ENCODE measurements around the gene MYB.
"Not testable (repeated sequence)": the region's sequence is repeated elsewhere in the genome, so short reads cannot be mapped to it uniquely, and the experiment has no call there.

The MYB gene

DNA sequence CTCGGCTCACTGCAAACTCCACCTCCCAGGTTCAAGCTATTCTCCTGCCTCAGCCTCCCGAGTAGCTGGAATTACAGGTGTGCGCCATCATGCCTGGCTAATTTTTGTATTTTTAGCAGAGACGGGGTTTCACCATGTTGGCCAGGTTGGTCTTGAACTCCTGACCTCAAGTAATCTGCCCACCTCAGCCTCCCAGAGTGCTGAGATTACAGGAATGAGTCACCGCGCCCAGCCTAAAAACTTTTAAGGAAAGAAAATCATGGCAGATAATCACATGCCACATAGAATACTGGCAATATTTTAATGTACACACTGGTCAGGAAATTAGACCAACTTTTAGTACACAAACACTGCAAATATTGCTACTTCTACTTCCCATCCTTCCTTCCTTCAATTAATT lies 16.7 kb upstream of the MYB start:
- DNase-seq (ENCODE audit: low read depth) = not testable (repeated sequence)

DNA sequence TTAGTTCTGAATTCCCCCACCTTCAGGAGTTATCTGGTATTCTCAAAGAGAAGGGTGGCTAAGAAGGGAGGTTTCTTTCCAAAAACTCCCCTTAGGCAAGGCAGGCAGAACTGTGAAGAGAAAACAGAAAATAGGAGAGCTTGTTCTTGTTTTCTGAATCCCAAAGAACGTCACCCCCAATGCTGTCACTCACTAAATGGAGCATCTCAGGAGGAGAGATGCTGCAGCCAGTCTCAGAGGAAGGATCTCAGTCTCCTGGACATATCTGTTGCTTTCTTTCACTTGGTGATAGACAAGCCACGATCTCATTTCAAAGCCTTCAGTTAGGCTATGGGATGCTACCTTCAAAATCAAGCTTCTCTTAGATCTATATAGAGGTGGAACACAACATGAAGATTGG lies 16.1 kb upstream of the MYB start:
- DNase-seq (ENCODE audit: low read depth) = no peak

GRCh38 chr6:135166515-135166914 lies 14.6 kb upstream of the MYB start:
- no peak for DNase-seq (ENCODE audit: low read depth)

GRCh38 chr6:135167617-135168016 lies 13.5 kb upstream of the MYB start:
- no peak for DNase-seq (ENCODE audit: low read depth)

DNA sequence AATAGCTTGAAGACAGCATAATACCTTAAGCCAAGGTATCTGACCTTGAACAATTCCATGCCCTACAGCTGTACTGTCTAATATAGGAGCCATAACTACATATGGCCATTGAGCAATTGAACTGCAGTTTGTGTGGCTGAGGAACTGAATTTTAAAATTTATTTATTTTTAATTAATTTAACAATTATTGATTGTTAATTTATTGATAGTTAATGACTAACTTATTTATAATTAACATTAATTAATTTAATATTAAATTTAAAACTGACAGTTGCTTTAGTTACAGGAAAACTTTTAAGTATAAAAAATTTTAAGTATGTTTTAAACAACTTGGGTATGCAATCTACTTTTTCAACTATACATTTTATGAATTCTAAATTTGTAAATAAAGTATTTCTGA lies 12.3 kb upstream of the MYB start:
- DNase-seq (ENCODE audit: low read depth) = no peak

DNA sequence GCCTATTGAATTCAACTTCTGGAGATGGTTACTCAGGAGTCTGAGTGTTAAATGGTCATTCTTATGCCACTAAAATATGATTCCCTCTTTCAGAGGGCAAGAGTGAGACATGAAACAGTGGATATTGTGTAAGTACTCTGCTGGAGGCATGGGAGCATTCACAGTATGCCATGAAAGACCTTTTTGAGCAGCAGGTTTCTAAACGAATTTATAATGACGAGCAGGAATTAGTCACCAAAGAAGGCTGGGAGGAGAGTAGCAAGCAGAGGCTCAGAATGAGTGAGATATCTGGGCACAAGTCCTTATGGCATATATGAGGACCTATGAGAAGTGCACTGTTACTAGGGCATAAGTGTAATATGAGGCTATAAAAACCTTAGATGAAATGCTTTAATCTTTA lies 10.9 kb upstream of the MYB start:
- no peak for DNase-seq (ENCODE audit: low read depth)

GRCh38 chr6:135170849-135171248 lies 10.3 kb upstream of the MYB start:
- DNase-seq (ENCODE audit: low read depth) = no peak

- DNase-seq (ENCODE audit: low read depth) = no peak
Measured at GRCh38 chr6:135173242-135173988, 7.7 kb upstream of the MYB start.

- no peak for DNase-seq (ENCODE audit: low read depth)
Measured at GRCh38 chr6:135173989-135174484, 7.1 kb upstream of the MYB start.

GRCh38 chr6:135176058-135176457 lies 5.0 kb upstream of the MYB start:
- DNase-seq (ENCODE audit: low read depth) = no peak

- DNase-seq (ENCODE audit: low read depth) = no peak
Measured at GRCh38 chr6:135176464-135176863, 4.6 kb upstream of the MYB start.

- DNase-seq (ENCODE audit: low read depth) = no peak
Measured at GRCh38 chr6:135179372-135179771, 1.7 kb upstream of the MYB start.

GRCh38 chr6:135179920-135180541 lies 1.1 kb upstream of the MYB start:
- no peak for DNase-seq (ENCODE audit: low read depth)

- DNase-seq (ENCODE audit: low read depth) = no peak
Measured at GRCh38 chr6:135181333-135182070, 394 bp downstream of the MYB start.

DNA sequence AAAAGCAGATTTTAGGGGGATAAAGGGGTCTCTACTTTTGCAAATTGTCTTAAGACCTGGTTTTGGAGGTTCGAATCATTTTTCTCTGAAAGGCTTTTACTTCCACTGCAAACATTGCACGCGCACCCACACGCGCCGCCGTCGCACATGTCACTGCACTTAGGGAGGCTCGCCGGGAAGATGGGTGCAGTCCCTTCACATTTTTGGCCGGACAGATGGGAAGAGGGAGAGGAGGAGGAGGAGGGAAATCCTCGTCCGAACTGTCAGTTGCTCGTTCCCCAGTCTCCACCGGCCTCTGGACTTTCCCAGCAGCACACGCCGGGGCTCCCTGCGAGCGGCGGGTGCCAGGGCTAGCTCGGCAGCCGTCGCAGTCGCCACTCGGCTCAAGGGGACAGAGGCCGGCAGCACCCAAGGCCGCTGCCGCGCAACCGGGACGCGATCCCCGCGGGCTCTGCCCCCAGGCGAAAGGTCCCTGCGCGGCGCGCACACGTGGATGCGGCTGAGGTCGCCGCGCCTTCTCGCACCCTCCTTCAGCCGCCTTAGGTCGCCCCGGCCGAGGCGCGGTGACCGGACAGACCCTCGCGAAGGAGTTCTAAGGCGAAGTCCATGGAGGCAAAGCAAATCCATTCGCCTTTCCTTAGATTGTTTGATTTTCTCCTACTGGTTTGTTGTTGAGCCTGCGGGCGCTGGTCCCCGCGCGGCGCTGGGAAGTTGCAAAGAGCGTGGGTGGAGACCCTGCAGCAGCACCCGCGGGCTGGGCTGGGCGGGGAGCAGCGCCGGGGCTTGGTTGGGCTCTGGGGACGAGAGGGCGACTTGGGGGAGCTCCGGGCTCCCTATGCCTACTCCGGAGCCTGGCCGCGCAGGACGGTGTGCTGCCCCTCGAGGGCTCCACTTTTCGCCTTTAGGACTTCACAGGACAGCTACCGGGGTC lies 1.2 kb downstream of the MYB start:
- no peak for DNase-seq (ENCODE audit: low read depth)

DNA sequence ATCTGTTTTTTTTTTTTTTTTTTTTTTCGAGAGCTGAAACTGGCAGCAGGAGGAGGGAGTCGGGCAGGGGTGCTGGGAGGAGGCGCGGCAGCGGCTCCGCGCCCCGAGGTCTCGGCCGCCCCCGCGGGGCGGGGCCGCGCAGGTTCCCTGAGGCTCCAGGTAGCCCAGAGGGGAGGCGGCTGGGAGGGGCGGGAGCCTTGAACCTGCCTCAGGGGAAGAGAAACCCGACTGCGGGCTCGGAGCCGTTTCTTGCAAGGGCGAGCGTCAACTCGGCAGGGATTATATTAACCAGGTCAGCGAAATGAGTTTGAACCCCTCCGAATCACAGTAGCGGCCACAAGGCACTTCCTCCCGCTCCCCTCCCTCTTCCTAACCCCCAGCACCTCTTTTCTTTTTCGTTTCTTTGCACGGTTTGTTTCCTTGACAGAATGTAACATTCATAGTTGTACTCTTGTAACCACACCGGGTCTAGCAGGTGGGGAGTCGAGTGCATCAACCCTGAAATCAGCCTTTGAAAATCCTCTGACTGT lies 2.0 kb downstream of the MYB start:
- DNase-seq (ENCODE audit: low read depth) = no peak

DNA sequence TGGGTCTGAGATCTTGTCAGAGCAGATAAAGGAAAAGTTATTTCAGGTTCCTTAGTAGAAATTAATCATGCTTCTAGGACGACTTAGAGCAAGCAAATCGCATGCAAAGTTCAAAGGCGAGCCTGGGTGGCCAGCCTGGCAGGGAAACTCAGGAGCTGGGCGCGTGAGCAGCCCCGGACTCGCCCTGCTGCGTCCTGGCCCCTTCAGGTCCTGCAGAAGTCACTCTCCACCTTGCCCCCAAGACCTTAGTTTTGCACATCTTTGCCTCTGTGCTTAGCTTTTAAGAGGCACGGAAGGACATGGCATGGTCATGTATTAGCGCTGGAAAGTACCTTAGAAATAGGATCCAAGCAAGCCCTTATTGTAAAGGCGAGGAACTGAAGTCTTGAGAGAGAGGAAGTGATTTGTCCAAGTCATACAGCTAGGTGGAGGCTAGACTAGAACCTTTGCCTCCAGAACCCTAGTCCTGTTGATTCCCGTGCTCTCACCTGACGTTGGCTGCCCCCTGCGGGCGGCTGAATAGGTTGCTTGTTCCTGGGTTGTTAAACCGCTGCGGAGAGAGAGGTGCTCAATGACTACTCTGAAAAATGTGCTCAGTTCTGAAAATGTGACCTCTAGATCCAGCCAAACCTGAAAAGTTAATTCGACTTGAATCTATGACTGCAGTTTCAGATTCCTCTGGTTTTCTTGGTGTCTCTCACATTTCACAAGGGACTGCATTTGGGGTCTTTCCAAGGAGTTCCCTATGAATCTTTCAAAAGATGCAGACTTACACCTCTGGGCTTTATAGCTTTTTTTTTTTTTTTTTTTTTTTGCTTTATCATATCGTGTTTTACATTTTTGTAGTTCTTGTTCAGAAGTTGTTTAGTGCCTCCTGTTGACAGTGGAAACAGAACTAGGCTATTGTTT lies 2.7 kb downstream of the MYB start:
- no peak for DNase-seq (ENCODE audit: low read depth)

- DNase-seq (ENCODE audit: low read depth) = no peak
Measured at GRCh38 chr6:135185483-135185882, 4.4 kb downstream of the MYB start.

- no peak for DNase-seq (ENCODE audit: low read depth)
Measured at GRCh38 chr6:135186255-135186654, 5.1 kb downstream of the MYB start.

DNA sequence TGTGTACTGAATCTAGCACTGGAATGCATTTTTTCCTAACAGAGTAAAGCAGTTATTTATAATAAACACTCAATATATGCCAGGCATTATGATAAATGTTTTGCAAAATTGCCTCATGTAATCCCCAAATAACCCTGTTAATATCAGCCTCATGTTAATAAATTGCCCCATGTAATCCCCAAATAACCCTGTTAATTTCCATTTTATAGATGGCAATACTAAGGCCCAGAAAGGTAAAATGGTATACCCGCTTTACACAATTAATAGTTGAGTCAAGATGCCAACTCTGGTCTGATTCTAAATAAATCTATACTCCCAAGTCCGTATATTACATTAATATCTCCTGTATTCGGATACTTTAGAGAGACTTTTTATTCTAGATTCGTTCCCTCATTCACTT lies 6.3 kb downstream of the MYB start:
- DNase-seq (ENCODE audit: low read depth) = no peak

- no peak for DNase-seq (ENCODE audit: low read depth)
Measured at GRCh38 chr6:135188718-135189117, 7.6 kb downstream of the MYB start.

Data from fibroblast of the conjunctiva (primary cell).